GM23338 (cell line): ENCODE measurements around the gene ESPNL. TPM values are rescaled to one million over a fixed set of nuclear protein-coding genes. Genes with fewer than 3 reads are reported as not detected.

Experiments
- CTCF ChIP-seq, 2 experiments: fragments of 200-600 bp in 1 of 2; sonication (generic) in 1 of 2; conservative IDR thresholded peaks; 2 replicates each; pipeline versions ENCODE4 v1.5.1 to v1.6.1; 2016 to 2017; ENCODE audit warnings: antibody characterized with exemption in 2 of 2, low read depth in 2 of 2, mild to moderate bottlenecking in 2 of 2, moderate library complexity in 1 of 2
- ETS1 ChIP-seq: IDR thresholded peaks from 2 replicates; pipeline ENCODE4 v1.6.1; 2016; ENCODE audit warnings: antibody characterized with exemption
- JUNB ChIP-seq: IDR thresholded peaks from one replicate; pipeline ENCODE4 v1.6.1; 2016; ENCODE audit warnings: antibody characterized with exemption; ENCODE audit not compliant: unreplicated experiment
- NANOG ChIP-seq: IDR thresholded peaks from 2 replicates; pipeline ENCODE4 v1.6.1; 2016; ENCODE audit warnings: antibody characterized with exemption, borderline replicate concordance
- POLR2AphosphoS5 ChIP-seq: IDR thresholded peaks from 2 replicates; pipeline ENCODE4 v1.6.1; 2016; ENCODE audit warnings: antibody characterized with exemption, low read depth
- ZNF114 ChIP-seq: fragments of 250-450 bp; sonication (Bioruptor Pico); IDR thresholded peaks from 2 replicates; pipeline ENCODE4 v1.5.0; 2020; ENCODE audit warnings: mild to moderate bottlenecking, moderate library complexity
- polyA plus RNA-seq: library from polyadenylated mRNA; unstranded; fragments of >200 nt; fragmentation: Nextera tagmentation; extraction: Ambion mirVana; gene quantifications from 2 replicates; pipeline ENCODE4 v1.2.1, GENCODE V29; 2016
- total RNA-seq: library from RNA; depleted of rRNA; stranded (reverse); fragments of >200 nt; shearing (Covaris generic); gene quantifications from 2 replicates; pipeline ENCODE4 v1.2.3, GENCODE V29; 2014
- TF ChIP-seq, protein P1 (sequence below): fragments of 250-450 bp; sonication (Bioruptor Pico); IDR thresholded peaks from 2 replicates; pipeline ENCODE4 v1.5.0; 2020; ENCODE audit warnings: mild to moderate bottlenecking, moderate library complexity

ESPNL gene
- total and polyA plus RNA-seq, 2 experiments from 2014 or later, result 0.44 to 3.1 TPM

- TF ChIP-seq, protein P1, sequence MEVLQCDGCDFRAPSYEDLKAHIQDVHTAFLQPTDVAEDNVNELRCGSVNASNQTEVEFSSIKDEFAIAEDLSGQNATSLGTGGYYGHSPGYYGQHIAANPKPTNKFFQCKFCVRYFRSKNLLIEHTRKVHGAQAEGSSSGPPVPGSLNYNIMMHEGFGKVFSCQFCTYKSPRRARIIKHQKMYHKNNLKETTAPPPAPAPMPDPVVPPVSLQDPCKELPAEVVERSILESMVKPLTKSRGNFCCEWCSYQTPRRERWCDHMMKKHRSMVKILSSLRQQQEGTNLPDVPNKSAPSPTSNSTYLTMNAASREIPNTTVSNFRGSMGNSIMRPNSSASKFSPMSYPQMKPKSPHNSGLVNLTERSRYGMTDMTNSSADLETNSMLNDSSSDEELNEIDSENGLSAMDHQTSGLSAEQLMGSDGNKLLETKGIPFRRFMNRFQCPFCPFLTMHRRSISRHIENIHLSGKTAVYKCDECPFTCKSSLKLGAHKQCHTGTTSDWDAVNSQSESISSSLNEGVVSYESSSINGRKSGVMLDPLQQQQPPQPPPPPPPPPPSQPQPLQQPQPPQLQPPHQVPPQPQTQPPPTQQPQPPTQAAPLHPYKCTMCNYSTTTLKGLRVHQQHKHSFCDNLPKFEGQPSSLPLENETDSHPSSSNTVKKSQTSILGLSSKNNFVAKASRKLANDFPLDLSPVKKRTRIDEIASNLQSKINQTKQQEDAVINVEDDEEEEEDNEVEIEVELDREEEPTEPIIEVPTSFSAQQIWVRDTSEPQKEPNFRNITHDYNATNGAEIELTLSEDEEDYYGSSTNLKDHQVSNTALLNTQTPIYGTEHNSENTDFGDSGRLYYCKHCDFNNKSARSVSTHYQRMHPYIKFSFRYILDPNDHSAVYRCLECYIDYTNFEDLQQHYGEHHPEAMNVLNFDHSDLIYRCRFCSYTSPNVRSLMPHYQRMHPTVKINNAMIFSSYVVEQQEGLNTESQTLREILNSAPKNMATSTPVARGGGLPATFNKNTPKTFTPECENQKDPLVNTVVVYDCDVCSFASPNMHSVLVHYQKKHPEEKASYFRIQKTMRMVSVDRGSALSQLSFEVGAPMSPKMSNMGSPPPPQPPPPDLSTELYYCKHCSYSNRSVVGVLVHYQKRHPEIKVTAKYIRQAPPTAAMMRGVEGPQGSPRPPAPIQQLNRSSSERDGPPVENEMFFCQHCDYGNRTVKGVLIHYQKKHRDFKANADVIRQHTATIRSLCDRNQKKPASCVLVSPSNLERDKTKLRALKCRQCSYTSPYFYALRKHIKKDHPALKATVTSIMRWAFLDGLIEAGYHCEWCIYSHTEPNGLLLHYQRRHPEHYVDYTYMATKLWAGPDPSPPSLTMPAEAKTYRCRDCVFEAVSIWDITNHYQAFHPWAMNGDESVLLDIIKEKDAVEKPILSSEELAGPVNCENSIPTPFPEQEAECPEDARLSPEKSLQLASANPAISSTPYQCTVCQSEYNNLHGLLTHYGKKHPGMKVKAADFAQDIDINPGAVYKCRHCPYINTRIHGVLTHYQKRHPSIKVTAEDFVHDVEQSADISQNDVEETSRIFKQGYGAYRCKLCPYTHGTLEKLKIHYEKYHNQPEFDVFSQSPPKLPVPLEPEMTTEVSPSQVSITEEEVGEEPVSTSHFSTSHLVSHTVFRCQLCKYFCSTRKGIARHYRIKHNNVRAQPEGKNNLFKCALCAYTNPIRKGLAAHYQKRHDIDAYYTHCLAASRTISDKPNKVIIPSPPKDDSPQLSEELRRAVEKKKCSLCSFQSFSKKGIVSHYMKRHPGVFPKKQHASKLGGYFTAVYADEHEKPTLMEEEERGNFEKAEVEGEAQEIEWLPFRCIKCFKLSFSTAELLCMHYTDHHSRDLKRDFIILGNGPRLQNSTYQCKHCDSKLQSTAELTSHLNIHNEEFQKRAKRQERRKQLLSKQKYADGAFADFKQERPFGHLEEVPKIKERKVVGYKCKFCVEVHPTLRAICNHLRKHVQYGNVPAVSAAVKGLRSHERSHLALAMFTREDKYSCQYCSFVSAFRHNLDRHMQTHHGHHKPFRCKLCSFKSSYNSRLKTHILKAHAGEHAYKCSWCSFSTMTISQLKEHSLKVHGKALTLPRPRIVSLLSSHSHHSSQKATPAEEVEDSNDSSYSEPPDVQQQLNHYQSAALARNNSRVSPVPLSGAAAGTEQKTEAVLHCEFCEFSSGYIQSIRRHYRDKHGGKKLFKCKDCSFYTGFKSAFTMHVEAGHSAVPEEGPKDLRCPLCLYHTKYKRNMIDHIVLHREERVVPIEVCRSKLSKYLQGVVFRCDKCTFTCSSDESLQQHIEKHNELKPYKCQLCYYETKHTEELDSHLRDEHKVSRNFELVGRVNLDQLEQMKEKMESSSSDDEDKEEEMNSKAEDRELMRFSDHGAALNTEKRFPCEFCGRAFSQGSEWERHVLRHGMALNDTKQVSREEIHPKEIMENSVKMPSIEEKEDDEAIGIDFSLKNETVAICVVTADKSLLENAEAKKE (CRISPR knock-in tag), result no peak
- no peak for TF ChIP-seq ETS1
- no peak for TF ChIP-seq NANOG
- no peak for TF ChIP-seq ZNF114 (CRISPR knock-in tag)
- no peak for TF ChIP-seq CTCF (conservative IDR thresholded peaks at IDR 0.05; ENCODE audit: low read depth in 2 of 2)
- TF ChIP-seq JUNB, result no peak
- TF ChIP-seq POLR2AphosphoS5, result no peak
Observed at GRCh38 chr2:238132463-238133450, 32.6 kb downstream of the ESPNL start (continued).
